CD4-positive, CD25-positive, alpha-beta regulatory T cell (primary cell): Measurements from ENCODE around the gene MMRN2. TPM values are rescaled to one million over a fixed set of nuclear protein-coding genes. Genes with fewer than 3 reads are reported as not detected.
"Not testable (repeated sequence)": the region's sequence is repeated elsewhere in the genome, so short reads cannot be mapped to it uniquely, and the experiment has no call there.

Experiments used
- ATAC-seq, 2 donors: fragments of 150-1000 bp; cut with Tn5 transposase; one replicate each; pipeline ENCODE4 v1.10.0; 2021; ENCODE audit warnings: low read depth in 2 of 2, moderate number of reproducible peaks in 2 of 2, moderate library complexity in 1 of 2
- DNase-seq, 3 donors: peaks; one replicate each; pipeline versions ENCODE4 v3.0.0 to v3.0.0-alpha.2; 2012 to 2022; ENCODE audit warnings: mixed read lengths in 1 of 3
- H3K27ac ChIP-seq: one replicate; pipeline ENCODE4 v1.7.0; 2013; ENCODE audit warnings: mild to moderate bottlenecking, low read length; ENCODE audit not compliant: insufficient read depth, poor library complexity, severe bottlenecking
- H3K27me3 ChIP-seq: one replicate; pipeline ENCODE4 v1.7.0; 2013; ENCODE audit warnings: low read length; ENCODE audit not compliant: control insufficient read depth, insufficient read depth
- H3K36me3 ChIP-seq: one replicate; pipeline ENCODE4 v1.7.0; 2013; ENCODE audit warnings: mild to moderate bottlenecking, low read length, moderate library complexity; ENCODE audit not compliant: control insufficient read depth, insufficient read depth
- H3K4me1 ChIP-seq: 2 replicates; pipeline ENCODE4 v1.7.0; 2013; ENCODE audit warnings: mild to moderate bottlenecking, low read length; ENCODE audit not compliant: insufficient read depth, control insufficient read depth, poor library complexity, severe bottlenecking
- H3K4me3 ChIP-seq: one replicate; pipeline ENCODE4 v1.7.0; 2013; ENCODE audit warnings: low read depth, mild to moderate bottlenecking, low read length, moderate library complexity
- H3K9me3 ChIP-seq, 2 experiments: 1 replicate in 1 of 2; 2 replicates in 1 of 2; pipeline ENCODE4 v1.7.0; 2013; ENCODE audit warnings: low read length in 2 of 2, mild to moderate bottlenecking in 1 of 2, moderate library complexity in 1 of 2; ENCODE audit not compliant: control insufficient read depth in 2 of 2
- H3K27ac Mint-ChIP-seq, 3 donors: one replicate each; pipeline ENCODE4 v1.8.0; 2020 to 2022; ENCODE audit warnings: mild to moderate bottlenecking in 3 of 3, mixed read lengths in 3 of 3, moderate library complexity in 2 of 3
- H3K27me3 Mint-ChIP-seq: one replicate; pipeline ENCODE4 v1.8.0; 2022; ENCODE audit warnings: mild to moderate bottlenecking, mixed read lengths
- H3K36me3 Mint-ChIP-seq: one replicate; pipeline ENCODE4 v1.8.0; 2020; ENCODE audit warnings: mixed read lengths
- H3K4me1 Mint-ChIP-seq, 4 donors: one replicate each; pipeline ENCODE4 v1.8.0; 2020 to 2022; ENCODE audit warnings: mixed read lengths in 4 of 4, mild to moderate bottlenecking in 1 of 4
- H3K4me3 Mint-ChIP-seq, 4 donors: one replicate each; pipeline ENCODE4 v1.8.0; 2020 to 2022; ENCODE audit warnings: mild to moderate bottlenecking in 4 of 4, mixed read lengths in 4 of 4, moderate library complexity in 3 of 4
- H3K9me3 Mint-ChIP-seq, 7 donors: one replicate each; pipeline ENCODE4 v1.8.0; 2020 to 2022; ENCODE audit warnings: mixed read lengths in 7 of 7, mild to moderate bottlenecking in 3 of 7, moderate library complexity in 2 of 7
- polyA plus RNA-seq, 4 donors: library from polyadenylated mRNA; unstranded; fragments of 300-500 nt; fragmentation: Illumina TruSeq; gene quantifications; one replicate each; pipeline ENCODE4 v1.2.3, GENCODE V29; 2021
- total RNA-seq: library from RNA; stranded (reverse); gene quantifications from one replicate; pipeline ENCODE4 v1.2.3, GENCODE V29; 2022

Gene MMRN2
- total and polyA plus RNA-seq, 5 donors from 2014 or later: 0.17 to 1.2 (median 0.33) TPM; not detected in 1

DNA sequence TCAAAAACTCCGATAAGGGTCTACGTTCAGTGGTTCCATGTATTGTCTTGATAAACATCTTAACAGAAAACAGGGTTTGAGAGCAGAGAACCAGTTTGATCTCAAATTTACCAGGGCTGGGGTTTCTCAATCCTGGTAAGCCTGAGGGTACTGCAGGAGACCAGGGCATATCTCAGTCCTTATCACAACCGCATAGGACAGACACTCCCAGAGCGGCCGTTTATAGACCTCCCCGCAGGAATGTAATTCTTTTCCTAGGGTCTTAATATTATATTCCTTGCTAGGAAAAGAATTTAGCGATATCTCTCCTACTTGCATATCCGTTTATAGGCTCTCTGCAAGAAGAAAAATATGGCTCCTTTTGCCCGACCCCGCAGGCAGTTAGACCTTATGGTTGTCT, 4.7 kb downstream of the MMRN2 start:
- H3K36me3 ChIP-seq, ATAC-seq, H3K27me3 ChIP-seq, H3K36me3 Mint-ChIP-seq, H3K27ac ChIP-seq, H3K9me3 ChIP-seq, DNase-seq, H3K4me3 ChIP-seq, H3K27me3 Mint-ChIP-seq: not testable (repeated sequence)
- Mint-ChIP-seq H3K27ac (peak overlapping the region in 1 of 3 donors; percentile 40), H3K9me3 (peaks cover 0 to 15% (median 1%) of the 10 kb centered on the region in 7 donors), H3K4me1 (peaks cover 0 to 56% (median 28%) of the 10 kb centered on the region in 4 donors), H3K4me3 (peak overlapping the region in 1 of 4 donors; percentile 38)
- H3K4me1 ChIP-seq: peaks cover 24% of the 10 kb centered on the region

DNA sequence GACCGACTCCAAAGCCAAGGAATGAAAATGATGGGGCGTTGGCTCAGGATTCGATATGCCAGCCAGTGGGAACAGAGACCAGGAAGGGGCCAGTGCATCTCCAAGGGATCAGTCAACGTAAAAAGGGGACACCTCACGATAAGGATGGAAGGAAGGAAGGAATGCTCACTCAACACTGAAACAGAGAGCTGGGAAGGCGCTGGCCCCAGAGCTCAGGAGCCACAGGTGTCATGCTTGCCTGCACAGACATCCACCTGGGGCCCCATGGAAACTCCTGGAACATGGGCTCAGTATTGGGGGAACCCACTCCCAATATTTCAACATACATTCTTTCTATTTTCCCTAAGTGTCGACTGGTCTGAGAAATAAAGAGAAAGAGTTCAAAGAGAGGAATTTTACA, 5.3 kb downstream of the MMRN2 start:
- no peak overlapping the region for H3K4me3 Mint-ChIP-seq
- H3K27me3 ChIP-seq: no peaks in the 10 kb centered on the region
- H3K36me3 Mint-ChIP-seq: peaks cover 8% of the 10 kb centered on the region
- peaks cover 21% of the 10 kb centered on the region for H3K4me1 ChIP-seq
- no peaks in the 10 kb centered on the region for H3K27me3 Mint-ChIP-seq
- no peak overlapping the region for H3K27ac ChIP-seq
- no peaks in the 10 kb centered on the region for H3K36me3 ChIP-seq
- ATAC-seq (no peak), DNase-seq (no peak)
- peaks cover 0 to 6% of the 10 kb centered on the region in 2 experiments for H3K9me3 ChIP-seq
- no peak overlapping the region for H3K4me3 ChIP-seq
- peaks cover 0 to 52% (median 26%) of the 10 kb centered on the region in 4 donors for H3K4me1 Mint-ChIP-seq
- H3K9me3 Mint-ChIP-seq: peaks cover 0 to 15% (median 1%) of the 10 kb centered on the region in 7 donors
- peak overlapping the region in 2 of 3 donors; percentile 89 to 99 for H3K27ac Mint-ChIP-seq

GRCh38 chr10:86951184-86951761, 6.1 kb downstream of the MMRN2 start:
- H3K27me3 Mint-ChIP-seq: no peaks in the 10 kb centered on the region
- DNase-seq (no peak), ATAC-seq (no peak)
- H3K4me1 ChIP-seq: peaks cover 21% of the 10 kb centered on the region
- H3K27ac Mint-ChIP-seq: peak overlapping the region in 2 of 3 donors; percentile 97 to 99
- no peaks in the 10 kb centered on the region for H3K27me3 ChIP-seq
- H3K9me3 ChIP-seq: peaks cover 0 to 6% of the 10 kb centered on the region in 2 experiments
- H3K36me3 Mint-ChIP-seq: peaks cover 13% of the 10 kb centered on the region
- H3K36me3 ChIP-seq: no peaks in the 10 kb centered on the region
- H3K4me3 ChIP-seq: peak overlapping the region; percentile 47
- peak overlapping the region; percentile 50 for H3K27ac ChIP-seq
- H3K4me1 Mint-ChIP-seq: peaks cover 0 to 52% (median 23%) of the 10 kb centered on the region in 4 donors
- H3K4me3 Mint-ChIP-seq: peak overlapping the region in 2 of 4 donors; percentile 47 to 85
- H3K9me3 Mint-ChIP-seq: peaks cover 0 to 15% (median 1%) of the 10 kb centered on the region in 7 donors

- Histone ChIP-seq H3K9me3 (peaks cover 0 to 6% of the 10 kb centered on the region in 2 experiments), H3K4me3 (peak overlapping the region; percentile 47), H3K27ac (peak overlapping the region; percentile 67), H3K36me3 (no peaks in the 10 kb centered on the region), H3K27me3 (no peaks in the 10 kb centered on the region), H3K4me1 (peaks cover 21% of the 10 kb centered on the region)
- ATAC-seq: peak; percentile 58 to 84
- H3K4me1 Mint-ChIP-seq: peaks cover 0 to 49% (median 23%) of the 10 kb centered on the region in 4 donors
- peak overlapping the region; percentile 6 to 85 (median 16) for H3K4me3 Mint-ChIP-seq
- peaks cover 0 to 15% (median 1%) of the 10 kb centered on the region in 7 donors for H3K9me3 Mint-ChIP-seq
- DNase-seq: peak in 2 of 3 donors; percentile 23 to 90
- H3K36me3 Mint-ChIP-seq: peaks cover 13% of the 10 kb centered on the region
- peak overlapping the region; percentile 87 to 99 (median 97) for H3K27ac Mint-ChIP-seq
- H3K27me3 Mint-ChIP-seq: peaks cover 4% of the 10 kb centered on the region
These were observed 7.1 kb downstream of the MMRN2 start for GRCh38 chr10:86950349-86950748.

DNA sequence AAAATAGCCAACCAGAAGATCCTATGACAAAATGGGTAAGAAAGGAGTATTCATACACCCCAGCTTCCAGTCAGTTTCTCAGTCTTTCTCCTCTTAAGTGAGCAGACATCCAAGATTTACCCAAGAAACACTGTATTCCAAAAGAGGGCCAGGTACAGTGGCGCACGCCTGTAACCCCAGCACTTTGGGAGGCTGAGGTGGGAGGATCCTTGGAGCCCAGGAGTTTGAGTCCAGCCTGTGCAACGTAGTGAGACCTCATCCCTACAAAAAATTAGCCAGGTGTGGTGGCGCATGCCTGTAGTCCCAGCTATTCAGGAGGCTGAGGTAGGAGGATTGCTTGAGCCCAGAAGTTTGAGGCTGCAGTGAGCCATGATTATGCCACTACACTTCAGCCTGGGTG, 9.6 kb downstream of the MMRN2 start:
- ATAC-seq: not testable (repeated sequence)

DNA sequence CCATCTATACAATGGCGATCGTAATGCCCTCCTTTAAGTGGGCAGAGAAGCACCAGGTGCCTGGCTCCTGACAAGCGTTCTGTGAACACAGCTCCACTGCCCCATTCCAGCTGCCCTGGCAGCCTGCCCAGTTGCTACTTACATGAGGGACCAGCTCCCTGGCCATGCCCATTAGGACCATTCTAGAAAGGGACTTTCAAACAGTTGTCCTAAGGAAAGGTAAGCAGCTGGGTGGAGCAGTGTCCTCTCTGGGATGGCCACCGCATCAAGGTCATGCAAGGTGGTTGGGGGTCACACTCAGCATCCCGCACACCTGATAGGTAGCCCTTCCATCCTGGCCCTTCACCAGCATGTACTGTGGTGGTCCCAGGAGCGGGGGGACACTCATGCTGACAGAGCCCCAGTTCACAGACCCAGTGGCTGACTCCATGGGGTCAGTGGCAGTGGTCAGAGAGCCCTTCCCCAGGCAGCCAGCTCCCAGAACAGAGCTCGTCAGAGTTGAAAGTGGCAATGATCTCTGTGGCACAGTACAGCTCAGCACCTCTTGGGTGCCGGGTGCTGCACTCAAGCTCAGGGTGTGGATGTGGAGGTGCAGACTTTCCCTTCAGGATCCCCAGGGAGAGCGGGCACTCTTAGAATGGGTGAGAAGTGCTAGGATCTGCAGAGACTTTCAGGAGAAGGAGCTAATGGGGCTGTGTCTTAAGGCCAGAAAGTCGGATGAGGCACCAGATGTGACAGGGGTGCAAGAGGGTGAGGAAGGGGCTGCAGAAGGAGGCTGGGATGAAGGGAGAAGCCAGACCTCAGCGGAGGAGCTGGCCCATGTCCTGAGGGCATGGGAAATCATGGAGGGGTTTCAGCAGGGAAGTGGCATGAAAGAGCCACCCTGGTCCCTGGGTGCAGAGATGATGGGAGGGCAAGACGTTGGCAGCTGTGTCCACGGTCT, 10.9 kb downstream of the MMRN2 start:
- peaks cover 4% of the 10 kb centered on the region for H3K27me3 Mint-ChIP-seq
- no peaks in the 10 kb centered on the region for H3K9me3 ChIP-seq
- peaks cover 0 to 2% (median 0%) of the 10 kb centered on the region in 7 donors for H3K9me3 Mint-ChIP-seq
- H3K4me1 Mint-ChIP-seq: peaks cover 0 to 50% (median 21%) of the 10 kb centered on the region in 4 donors
- H3K27ac ChIP-seq: no peak overlapping the region
- H3K36me3 ChIP-seq: no peaks in the 10 kb centered on the region
- no peak overlapping the region for H3K4me3 ChIP-seq
- no peaks in the 10 kb centered on the region for H3K27me3 ChIP-seq
- H3K4me3 Mint-ChIP-seq: no peak overlapping the region
- H3K4me1 ChIP-seq: peaks cover 21% of the 10 kb centered on the region
- H3K27ac Mint-ChIP-seq: peak overlapping the region; percentile 36 to 82 (median 53)
- peaks cover 10% of the 10 kb centered on the region for H3K36me3 Mint-ChIP-seq
- ATAC-seq: no peak
- DNase-seq: no peak

More for the DNA sequence above, 9.6 kb downstream of the MMRN2 start:
- not testable (repeated sequence) for H3K4me3 ChIP-seq, DNase-seq, H3K9me3 ChIP-seq, H3K27me3 Mint-ChIP-seq, H3K36me3 ChIP-seq, H3K27ac ChIP-seq, H3K27me3 ChIP-seq
- peaks cover 0 to 11% (median 1%) of the 10 kb centered on the region in 7 donors for H3K9me3 Mint-ChIP-seq
- peaks cover 21% of the 10 kb centered on the region for H3K4me1 ChIP-seq
- H3K27ac Mint-ChIP-seq: peak overlapping the region in 2 of 3 donors; percentile 76 to 82
- H3K4me3 Mint-ChIP-seq: peak overlapping the region in 2 of 4 donors; percentile 16 to 68
- H3K4me1 Mint-ChIP-seq: peaks cover 0 to 56% (median 23%) of the 10 kb centered on the region in 4 donors
- H3K36me3 Mint-ChIP-seq: peaks cover 13% of the 10 kb centered on the region

DNA sequence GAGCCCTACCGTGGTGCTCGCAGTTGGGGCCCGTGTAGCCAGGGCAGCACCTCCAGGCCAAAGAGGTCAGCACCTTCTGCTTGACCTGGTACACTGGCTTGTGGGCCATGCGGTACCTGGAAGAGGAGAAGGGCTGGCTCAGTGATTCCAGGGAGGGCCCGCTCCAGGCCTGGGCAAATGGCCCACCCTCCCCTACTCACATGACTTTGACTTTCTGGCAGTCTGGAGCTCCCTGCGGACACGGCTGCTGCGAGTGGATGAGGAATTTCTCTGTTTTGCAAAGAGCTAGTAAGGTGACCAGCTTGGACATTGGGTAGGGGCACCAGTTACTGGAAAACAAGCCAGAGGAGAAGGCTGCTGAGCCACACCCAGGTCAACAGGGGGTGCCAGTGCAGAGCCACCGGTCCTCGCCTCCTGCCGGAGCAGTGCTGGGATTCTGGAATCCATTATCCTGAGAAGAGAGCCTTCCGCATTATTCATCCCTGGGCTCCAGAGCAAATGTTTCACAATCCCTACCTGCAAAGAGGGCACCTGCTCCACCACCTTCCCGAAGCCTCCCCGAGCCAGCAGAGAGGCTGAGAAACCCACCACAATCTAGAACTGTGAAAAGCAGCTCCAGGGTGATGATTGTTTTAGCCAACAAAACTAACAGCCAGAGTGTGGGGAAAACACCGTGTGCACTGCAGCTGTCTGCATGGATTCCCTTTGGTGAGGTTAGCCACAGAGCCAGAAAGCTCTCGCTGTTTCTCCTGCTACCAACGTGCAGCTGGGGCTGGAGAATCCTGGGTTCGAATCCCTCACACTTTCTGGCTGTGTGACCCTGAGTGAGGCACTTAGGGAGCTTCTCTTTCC, 11.8 kb downstream of the MMRN2 start:
- Mint-ChIP-seq H3K27me3 (peaks cover 4% of the 10 kb centered on the region), H3K36me3 (peaks cover 10% of the 10 kb centered on the region), H3K9me3 (peaks cover 0 to 2% (median 0%) of the 10 kb centered on the region in 7 donors), H3K4me3 (no peak overlapping the region), H3K27ac (no peak overlapping the region), H3K4me1 (peaks cover 0 to 41% (median 18%) of the 10 kb centered on the region in 4 donors)
- Histone ChIP-seq H3K4me1 (peaks cover 12% of the 10 kb centered on the region), H3K27me3 (no peaks in the 10 kb centered on the region), H3K36me3 (no peaks in the 10 kb centered on the region), H3K27ac (no peak overlapping the region), H3K4me3 (no peak overlapping the region), H3K9me3 (no peaks in the 10 kb centered on the region)
- ATAC-seq (no peak), DNase-seq (no peak)
